Fibroblast of peridontal ligament (primary cell): ENCODE data around the gene EP400.
A peak's percentile ranks its signal among the peaks of the same experiment; 100 is the strongest.

Experiments
- DNase-seq: peaks from one replicate; pipeline ENCODE4 v3.0.0-alpha.2; 2010; ENCODE audit errors: extremely low read depth

The EP400 gene

GRCh38 chr12:131986910-131987309 lies 37.2 kb downstream of the EP400 start:
- no peak for DNase-seq

GRCh38 chr12:131987552-131987951 lies 37.8 kb downstream of the EP400 start:
- DNase-seq, result no peak

- no peak for DNase-seq
Observed at GRCh38 chr12:131988054-131988796, 38.5 kb downstream of the EP400 start.

GRCh38 chr12:131989021-131989420 lies 39.3 kb downstream of the EP400 start:
- no peak for DNase-seq

- DNase-seq, result no peak
Observed at GRCh38 chr12:131990066-131990979, 40.6 kb downstream of the EP400 start.

- no peak for DNase-seq
Observed at GRCh38 chr12:131990980-131991305, 41.2 kb downstream of the EP400 start.

- DNase-seq, result no peak
Observed at GRCh38 chr12:131991816-131992430, 42.2 kb downstream of the EP400 start.

- DNase-seq, result no peak
Observed at GRCh38 chr12:131994589-131994988, 44.8 kb downstream of the EP400 start.

GRCh38 chr12:132000286-132000872 lies 50.6 kb downstream of the EP400 start:
- no peak for DNase-seq

GRCh38 chr12:132003846-132004245 lies 54.1 kb downstream of the EP400 start:
- peak; percentile 65 for DNase-seq

- DNase-seq, result no peak
Observed at GRCh38 chr12:132004946-132005345, 55.2 kb downstream of the EP400 start.

GRCh38 chr12:132006056-132006680 lies 56.4 kb downstream of the EP400 start:
- no peak for DNase-seq

GRCh38 chr12:132007041-132007440 lies 57.3 kb downstream of the EP400 start:
- no peak for DNase-seq

GRCh38 chr12:132009336-132009859 lies 59.7 kb downstream of the EP400 start:
- no peak for DNase-seq

GRCh38 chr12:132012919-132013568 lies 63.3 kb downstream of the EP400 start:
- no peak for DNase-seq

- DNase-seq, result no peak
Observed at GRCh38 chr12:132014092-132014914, 64.6 kb downstream of the EP400 start.

GRCh38 chr12:132014915-132015280 lies 65.2 kb downstream of the EP400 start:
- no peak for DNase-seq

- DNase-seq, result no peak
Observed at GRCh38 chr12:132015686-132016430, 66.1 kb downstream of the EP400 start.

- no peak for DNase-seq
Observed at GRCh38 chr12:132018193-132018916, 68.6 kb downstream of the EP400 start.
